ENCODE data around the gene SEC11C.

Gene SEC11C

GRCh38 chr18:59144483-59144882 is 4.8 kb downstream of the SEC11C start:
- DNase-seq (ENCODE audit: low read depth): no peak

GRCh38 chr18:59145055-59145454 is 5.4 kb downstream of the SEC11C start:
- no peak for DNase-seq (ENCODE audit: low read depth)

GRCh38 chr18:59148192-59148591 is 8.5 kb downstream of the SEC11C start:
- no peak for DNase-seq (ENCODE audit: low read depth)

GRCh38 chr18:59149007-59149406 is 9.3 kb downstream of the SEC11C start:
- DNase-seq (ENCODE audit: low read depth): no peak

- no peak for DNase-seq (ENCODE audit: low read depth)
Observed at GRCh38 chr18:59149416-59149815, 9.7 kb downstream of the SEC11C start.

GRCh38 chr18:59150236-59150635 is 10.6 kb downstream of the SEC11C start:
- no peak for DNase-seq (ENCODE audit: low read depth)

- DNase-seq (ENCODE audit: low read depth): peak; percentile 84
Observed at GRCh38 chr18:59155153-59155552, 15.5 kb downstream of the SEC11C start.

- no peak for DNase-seq (ENCODE audit: low read depth)
Observed at GRCh38 chr18:59156316-59156715, 16.6 kb downstream of the SEC11C start.

GRCh38 chr18:59159265-59159664 is 19.6 kb downstream of the SEC11C start:
- DNase-seq (ENCODE audit: low read depth): no peak

- no peak for DNase-seq (ENCODE audit: low read depth)
Observed at GRCh38 chr18:59159986-59160385, 20.3 kb downstream of the SEC11C start.

GRCh38 chr18:59172664-59173249 is 33.1 kb downstream of the SEC11C start:
- no peak for DNase-seq (ENCODE audit: low read depth)

- no peak for DNase-seq (ENCODE audit: low read depth)
Observed at GRCh38 chr18:59177485-59177884, 37.8 kb downstream of the SEC11C start.

- peak; percentile 82 for DNase-seq (ENCODE audit: low read depth)
Observed at GRCh38 chr18:59180150-59180845, 40.6 kb downstream of the SEC11C start.

GRCh38 chr18:59182673-59183072 is 43.0 kb downstream of the SEC11C start:
- DNase-seq (ENCODE audit: low read depth): peak; percentile 15

- DNase-seq (ENCODE audit: low read depth): no peak
Observed at GRCh38 chr18:59189008-59189407, 49.3 kb downstream of the SEC11C start.

GRCh38 chr18:59189746-59190145 is 50.1 kb downstream of the SEC11C start:
- DNase-seq (ENCODE audit: low read depth): peak; percentile 13

GRCh38 chr18:59196161-59196725 is 56.6 kb downstream of the SEC11C start:
- no peak for DNase-seq (ENCODE audit: low read depth)

GRCh38 chr18:59197636-59198035 is 58.0 kb downstream of the SEC11C start:
- DNase-seq (ENCODE audit: low read depth): no peak

GRCh38 chr18:59198215-59198614 is 58.5 kb downstream of the SEC11C start:
- DNase-seq (ENCODE audit: low read depth): no peak

GRCh38 chr18:59200787-59201186 is 61.1 kb downstream of the SEC11C start:
- peak; percentile 47 for DNase-seq (ENCODE audit: low read depth)

- DNase-seq (ENCODE audit: low read depth): no peak
Observed at GRCh38 chr18:59202258-59202820, 62.7 kb downstream of the SEC11C start.

- no peak for DNase-seq (ENCODE audit: low read depth)
Observed at GRCh38 chr18:59207506-59207905, 67.8 kb downstream of the SEC11C start.

Measured in EH (cell line).